GM19239 (cell line): ENCODE measurements around the gene CLK4.
"Not testable (repeated sequence)": the region's sequence is repeated elsewhere in the genome, so short reads cannot be mapped to it uniquely, and the experiment has no call there.

Source experiments
- DNase-seq: peaks from one replicate; pipeline ENCODE4 v3.0.0; 2011; ENCODE audit warnings: low spot score; ENCODE audit not compliant: insufficient read length
- FAIRE-seq: peaks from 2 replicates; lab custom pipeline; 2011; peaks lifted over from hg19 to GRCh38; lab: Jason Lieb, UNC

Gene CLK4

DNA sequence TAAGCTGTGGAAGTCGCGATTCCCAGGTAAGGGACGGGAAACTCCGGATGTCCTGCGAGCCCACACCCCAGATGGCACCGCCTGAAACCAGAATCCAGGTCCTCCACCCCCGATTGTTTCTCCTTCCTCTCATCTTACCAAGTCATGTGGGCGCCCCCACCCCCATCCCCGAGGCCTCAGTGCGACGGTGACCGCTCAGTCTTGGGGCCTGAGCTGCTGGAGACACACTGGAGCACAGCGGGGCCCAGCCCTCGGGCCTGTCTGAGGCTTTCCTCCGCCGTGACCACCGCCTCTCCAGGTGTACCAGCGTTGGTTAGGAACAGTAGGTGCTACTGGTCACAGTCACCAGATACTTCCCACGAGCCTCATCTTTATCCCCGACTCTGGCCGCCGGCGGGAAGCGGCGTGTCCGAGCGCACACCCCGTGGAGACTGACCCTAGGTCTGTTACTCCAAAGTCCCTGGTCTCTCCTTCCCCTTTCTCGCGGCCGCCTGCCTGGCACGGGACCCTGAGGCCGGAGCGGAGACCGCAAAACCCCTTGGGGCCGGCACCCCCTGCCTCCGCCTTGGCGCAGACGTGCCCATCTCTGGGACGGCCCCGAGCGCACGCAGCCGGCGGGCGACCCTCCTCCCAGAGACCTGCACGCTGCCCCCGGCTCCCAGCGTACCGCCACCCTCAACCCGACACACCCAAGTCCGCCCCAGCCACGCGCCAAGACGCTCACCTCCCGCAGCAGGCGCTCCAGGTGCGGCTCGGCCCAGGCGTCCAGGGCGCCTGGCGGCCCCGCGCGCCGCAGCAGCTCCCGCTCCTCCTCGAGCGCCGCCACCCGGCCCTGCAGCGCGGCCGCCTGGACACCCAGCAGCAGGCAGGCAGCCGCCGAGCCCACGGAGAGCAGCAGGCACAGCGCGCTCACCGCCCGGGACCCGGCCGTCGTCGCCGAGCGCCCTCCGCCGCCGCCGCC is 37.4 kb downstream of the CLK4 start:
- FAIRE-seq, result no peak
- DNase-seq, result no peak

- no peak for DNase-seq
- FAIRE-seq, result no peak
Observed at GRCh38 chr5:178588769-178589168, 38.1 kb downstream of the CLK4 start.

DNA sequence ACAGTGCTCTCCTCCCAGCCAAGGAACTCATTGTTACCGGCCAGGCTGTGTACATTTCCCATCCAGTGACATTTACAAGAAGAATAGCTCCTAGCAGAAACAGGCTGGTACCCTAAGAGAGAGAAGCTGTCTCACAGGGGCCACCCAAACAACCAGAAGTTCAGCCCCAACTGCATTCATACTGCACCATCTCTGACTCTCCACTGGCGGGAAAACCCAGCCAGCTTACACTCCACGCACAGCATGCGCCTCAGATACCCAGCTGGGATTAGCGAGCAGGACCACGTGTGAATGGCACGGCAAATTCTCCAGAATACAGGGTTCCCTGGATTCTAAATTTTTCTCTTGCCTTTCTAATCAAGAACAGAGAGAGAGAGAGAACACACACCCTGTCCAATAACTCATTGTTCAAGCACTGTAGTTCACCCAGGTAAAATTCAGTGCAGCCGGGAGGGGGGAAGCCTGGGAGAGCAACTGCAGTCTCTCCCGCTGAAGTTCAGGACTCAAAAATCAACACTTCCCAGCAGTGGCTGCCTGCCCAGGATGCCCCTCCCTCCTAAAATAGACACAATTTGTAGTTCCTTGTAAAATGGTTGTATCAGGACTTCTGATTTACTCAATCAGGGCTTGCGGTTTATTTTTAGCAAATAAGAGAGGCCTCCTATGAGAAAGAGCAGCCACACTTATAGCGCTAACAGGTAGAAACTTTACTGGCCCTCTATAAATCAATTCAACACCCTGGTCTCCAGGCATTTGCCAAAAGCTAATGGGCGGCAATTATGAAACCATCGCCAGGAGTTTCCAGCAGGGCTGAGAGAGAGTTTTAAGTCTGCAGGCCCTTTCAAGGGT is 38.9 kb downstream of the CLK4 start:
- no peak for FAIRE-seq

DNA sequence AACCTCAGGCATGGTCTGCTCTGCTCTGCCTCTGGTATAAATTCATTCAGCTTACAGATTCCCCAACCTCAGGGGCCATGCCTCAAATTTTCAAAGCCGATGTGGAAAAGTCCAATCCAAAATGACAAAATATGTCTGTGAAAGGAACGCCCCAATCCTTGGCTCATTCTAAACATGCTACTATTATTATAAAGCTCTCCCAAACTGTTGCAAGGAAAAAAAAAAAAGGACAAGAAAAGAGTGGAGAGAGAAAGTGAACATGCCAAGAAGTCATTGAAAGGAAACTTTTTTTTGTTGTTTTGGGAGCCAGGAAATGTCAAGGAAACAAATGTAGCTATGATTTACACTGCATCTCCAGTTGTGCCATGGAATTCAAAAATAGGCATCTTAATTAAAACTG is 40.5 kb downstream of the CLK4 start:
- no peak for DNase-seq
- no peak for FAIRE-seq

More for the DNA sequence above, 38.9 kb downstream of the CLK4 start:
- DNase-seq, result no peak

DNA sequence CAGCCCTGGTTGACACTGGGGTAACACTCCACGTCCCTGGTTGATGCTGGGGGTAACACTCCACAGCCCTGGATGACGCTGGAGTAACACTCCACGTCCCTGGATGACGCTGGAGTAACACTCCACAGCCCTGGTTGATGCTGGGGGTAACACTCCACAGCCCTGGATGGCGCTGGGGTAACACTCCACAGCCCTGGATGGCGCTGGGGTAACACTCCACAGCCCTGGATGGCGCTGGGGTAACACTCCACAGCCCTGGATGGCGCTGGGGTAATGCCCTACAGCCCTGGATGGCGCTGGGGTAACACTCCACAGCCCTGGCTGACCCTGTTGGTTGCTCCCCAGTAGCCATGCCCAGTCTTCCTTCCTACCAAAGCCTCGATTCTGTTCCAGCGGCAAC is 41.4 kb downstream of the CLK4 start:
- DNase-seq, FAIRE-seq: not testable (repeated sequence)

- DNase-seq (no peak), FAIRE-seq (no peak)
Observed at GRCh38 chr5:178583279-178583678, 43.6 kb downstream of the CLK4 start.

DNA sequence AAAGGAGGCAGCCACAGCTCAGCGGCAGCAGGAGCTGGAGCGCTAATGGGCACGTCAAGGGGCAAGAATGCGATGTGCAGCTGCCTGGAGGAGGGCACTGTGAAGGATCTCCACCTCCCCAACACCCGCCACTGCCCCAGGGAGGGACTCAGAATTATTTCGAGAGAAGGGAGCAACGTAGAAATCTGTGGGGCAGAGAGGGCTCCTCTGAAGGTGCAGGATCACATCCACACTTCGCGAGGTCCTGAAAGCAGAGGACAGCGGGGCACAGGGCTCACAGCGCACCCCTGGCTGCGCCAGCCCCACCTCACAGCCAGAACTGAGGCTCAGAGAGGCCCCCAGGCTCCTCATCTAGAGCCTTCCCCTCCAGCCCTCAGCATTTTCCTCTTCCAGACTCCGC is 44.6 kb downstream of the CLK4 start:
- DNase-seq, result no peak

GRCh38 chr5:178581621-178582020 is 45.2 kb downstream of the CLK4 start:
- DNase-seq, result no peak
- FAIRE-seq, result no peak

More for the DNA sequence above, 44.6 kb downstream of the CLK4 start:
- FAIRE-seq, result no peak

- FAIRE-seq, result no peak
- no peak for DNase-seq
Observed at GRCh38 chr5:178580271-178580955, 46.4 kb downstream of the CLK4 start.

- no peak for FAIRE-seq
- no peak for DNase-seq
Observed at GRCh38 chr5:178577944-178578343, 48.9 kb downstream of the CLK4 start.

GRCh38 chr5:178577376-178577839 is 49.4 kb downstream of the CLK4 start:
- FAIRE-seq (no peak), DNase-seq (no peak)

- FAIRE-seq, result no peak
- no peak for DNase-seq
Observed at GRCh38 chr5:178576591-178577351, 50.1 kb downstream of the CLK4 start.

DNA sequence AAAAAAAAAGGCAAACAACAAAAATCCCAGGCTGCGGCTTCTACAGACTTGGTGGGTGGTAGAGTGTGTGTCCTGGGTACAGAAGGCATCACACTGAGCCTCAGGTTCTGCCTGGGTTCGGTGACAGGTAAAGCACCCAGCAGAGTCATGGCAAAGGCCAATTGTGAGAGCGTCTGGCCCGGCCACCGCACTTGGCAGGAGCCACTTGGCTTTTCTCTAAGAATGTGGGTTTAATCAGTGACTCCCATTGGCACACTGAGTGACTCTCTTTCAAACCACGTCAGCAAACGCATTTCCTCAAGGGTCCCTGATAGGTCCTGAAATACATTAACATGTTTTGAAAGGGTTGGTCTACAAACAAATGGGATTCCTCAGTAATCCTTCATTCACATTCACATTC is 53.6 kb downstream of the CLK4 start:
- DNase-seq (no peak), FAIRE-seq (no peak)

DNA sequence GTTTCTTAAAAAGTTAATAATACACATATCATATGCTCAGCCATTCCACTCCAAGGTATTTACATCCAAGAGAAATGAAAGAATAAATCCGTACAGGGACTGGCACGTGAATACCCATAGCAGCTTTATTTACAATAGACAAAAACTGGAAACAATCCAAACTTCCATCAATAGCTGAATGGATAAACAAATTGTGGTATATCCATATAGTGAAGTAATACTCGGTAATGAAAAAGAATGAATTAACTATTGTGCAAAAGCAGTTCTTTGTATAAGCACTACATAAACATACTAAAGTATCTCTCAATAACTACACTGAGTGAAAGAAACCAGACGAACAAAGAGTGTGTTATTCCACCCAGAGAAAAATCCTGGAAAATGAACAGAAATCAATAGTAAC is 54.2 kb downstream of the CLK4 start:
- no peak for FAIRE-seq
- no peak for DNase-seq

- FAIRE-seq, result no peak
- DNase-seq, result no peak
Observed at GRCh38 chr5:178569485-178569884, 57.4 kb downstream of the CLK4 start.

GRCh38 chr5:178564811-178565550 is 61.9 kb downstream of the CLK4 start:
- FAIRE-seq (no peak), DNase-seq (no peak)

DNA sequence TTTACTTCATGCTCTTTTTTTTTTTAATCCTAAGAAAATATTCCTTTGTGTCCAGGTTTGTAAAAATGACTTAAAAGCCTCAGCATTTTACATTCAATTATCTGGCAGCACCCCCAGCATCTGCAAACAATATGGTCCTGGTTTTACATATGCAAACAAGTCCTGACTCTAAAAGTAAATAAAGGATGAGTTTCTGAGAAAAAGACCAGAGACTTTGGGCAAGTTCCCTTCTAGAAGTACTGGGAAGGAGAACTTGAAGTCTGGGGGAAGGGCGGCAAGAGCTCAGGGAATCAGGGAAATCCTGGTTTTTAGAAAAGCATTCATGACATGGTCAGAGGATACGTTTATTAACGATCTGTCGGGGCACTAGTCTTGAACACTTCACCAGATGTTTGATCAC is 62.5 kb downstream of the CLK4 start:
- FAIRE-seq, result no peak

GRCh38 chr5:178563621-178564020 is 63.2 kb downstream of the CLK4 start:
- no peak for FAIRE-seq
- DNase-seq, result no peak

More for the DNA sequence above, 62.5 kb downstream of the CLK4 start:
- DNase-seq, result no peak

DNA sequence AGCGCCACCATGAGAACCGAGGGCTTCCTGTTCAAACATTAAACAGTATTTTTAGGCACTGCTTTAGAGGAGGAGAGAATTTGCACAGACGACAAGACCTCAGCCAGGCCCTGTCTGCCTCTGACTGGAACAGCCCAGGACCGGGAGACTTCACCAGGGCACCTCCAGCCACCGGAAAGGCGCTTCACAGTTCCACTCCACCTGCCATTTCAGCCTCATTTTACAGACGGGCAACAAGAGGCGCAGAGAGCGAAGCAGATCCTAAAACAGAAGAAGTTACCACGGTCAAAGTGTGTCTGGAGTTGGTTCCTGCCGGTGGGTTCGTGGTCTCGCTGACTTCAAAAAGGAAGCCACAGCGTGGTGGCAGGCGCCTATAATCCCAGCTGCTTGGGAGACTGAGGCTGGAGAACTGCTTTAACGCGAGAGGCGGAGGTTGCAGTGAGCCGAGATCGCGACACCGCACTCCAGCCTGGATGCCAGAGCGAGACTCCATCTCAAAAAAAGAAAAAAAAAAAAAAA is 65.0 kb downstream of the CLK4 start:
- FAIRE-seq (no peak), DNase-seq (no peak)
